ENCODE results near the gene FCSK.

GRCh38 chr16:70440009-70440692 lies 14.2 kb upstream of the FCSK start:
- TF ChIP-seq POLR2AphosphoS5 (IDR thresholded peaks at IDR 0.05) (no peak), CTCF (IDR thresholded peaks at IDR 0.05) (no peak)
